ENCODE results near the gene MAPK7.

DNA sequence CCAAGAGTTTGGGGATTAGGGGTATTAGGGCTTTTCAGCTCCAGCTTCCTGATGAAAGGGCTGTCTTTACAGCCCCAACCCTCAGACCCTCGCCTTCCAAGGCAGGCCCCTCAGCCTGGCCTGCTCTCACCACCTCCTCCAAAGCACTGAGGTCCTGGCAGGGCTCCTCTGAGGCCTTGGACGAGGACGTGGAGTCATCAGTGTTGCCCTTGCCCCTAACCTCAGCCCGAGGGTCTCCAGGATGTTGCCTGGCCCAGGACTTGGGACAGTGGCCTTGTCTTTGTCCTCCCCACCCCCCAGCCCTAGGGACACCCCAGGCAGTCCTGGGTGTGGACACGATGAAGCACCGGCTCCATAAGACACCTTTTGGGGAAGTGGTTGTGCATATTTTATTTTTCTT is 44.0 kb upstream of the MAPK7 start:
- TF ChIP-seq, protein P1, sequence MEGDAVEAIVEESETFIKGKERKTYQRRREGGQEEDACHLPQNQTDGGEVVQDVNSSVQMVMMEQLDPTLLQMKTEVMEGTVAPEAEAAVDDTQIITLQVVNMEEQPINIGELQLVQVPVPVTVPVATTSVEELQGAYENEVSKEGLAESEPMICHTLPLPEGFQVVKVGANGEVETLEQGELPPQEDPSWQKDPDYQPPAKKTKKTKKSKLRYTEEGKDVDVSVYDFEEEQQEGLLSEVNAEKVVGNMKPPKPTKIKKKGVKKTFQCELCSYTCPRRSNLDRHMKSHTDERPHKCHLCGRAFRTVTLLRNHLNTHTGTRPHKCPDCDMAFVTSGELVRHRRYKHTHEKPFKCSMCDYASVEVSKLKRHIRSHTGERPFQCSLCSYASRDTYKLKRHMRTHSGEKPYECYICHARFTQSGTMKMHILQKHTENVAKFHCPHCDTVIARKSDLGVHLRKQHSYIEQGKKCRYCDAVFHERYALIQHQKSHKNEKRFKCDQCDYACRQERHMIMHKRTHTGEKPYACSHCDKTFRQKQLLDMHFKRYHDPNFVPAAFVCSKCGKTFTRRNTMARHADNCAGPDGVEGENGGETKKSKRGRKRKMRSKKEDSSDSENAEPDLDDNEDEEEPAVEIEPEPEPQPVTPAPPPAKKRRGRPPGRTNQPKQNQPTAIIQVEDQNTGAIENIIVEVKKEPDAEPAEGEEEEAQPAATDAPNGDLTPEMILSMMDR (IDR thresholded peaks at IDR 0.05; ENCODE audit: insufficient read depth, low read depth, low read length), result no peak
- no peak for TF ChIP-seq EZH2 (IDR thresholded peaks at IDR 0.05; ENCODE audit: insufficient read depth, low read length)
